ENCODE data around the gene SCLY.

GRCh38 chr2:238120463-238121298, 59.9 kb downstream of the SCLY start:
- TF ChIP-seq, protein P1, sequence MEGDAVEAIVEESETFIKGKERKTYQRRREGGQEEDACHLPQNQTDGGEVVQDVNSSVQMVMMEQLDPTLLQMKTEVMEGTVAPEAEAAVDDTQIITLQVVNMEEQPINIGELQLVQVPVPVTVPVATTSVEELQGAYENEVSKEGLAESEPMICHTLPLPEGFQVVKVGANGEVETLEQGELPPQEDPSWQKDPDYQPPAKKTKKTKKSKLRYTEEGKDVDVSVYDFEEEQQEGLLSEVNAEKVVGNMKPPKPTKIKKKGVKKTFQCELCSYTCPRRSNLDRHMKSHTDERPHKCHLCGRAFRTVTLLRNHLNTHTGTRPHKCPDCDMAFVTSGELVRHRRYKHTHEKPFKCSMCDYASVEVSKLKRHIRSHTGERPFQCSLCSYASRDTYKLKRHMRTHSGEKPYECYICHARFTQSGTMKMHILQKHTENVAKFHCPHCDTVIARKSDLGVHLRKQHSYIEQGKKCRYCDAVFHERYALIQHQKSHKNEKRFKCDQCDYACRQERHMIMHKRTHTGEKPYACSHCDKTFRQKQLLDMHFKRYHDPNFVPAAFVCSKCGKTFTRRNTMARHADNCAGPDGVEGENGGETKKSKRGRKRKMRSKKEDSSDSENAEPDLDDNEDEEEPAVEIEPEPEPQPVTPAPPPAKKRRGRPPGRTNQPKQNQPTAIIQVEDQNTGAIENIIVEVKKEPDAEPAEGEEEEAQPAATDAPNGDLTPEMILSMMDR (IDR thresholded peaks at IDR 0.05) = no peak
- TF ChIP-seq ZFX (IDR thresholded peaks at IDR 0.05; ENCODE audit: borderline replicate concordance) = no peak
